NT2/D1 (cell line): ENCODE data around the gene TBC1D22A.

Experiments
- DNase-seq: peaks from one replicate; pipeline ENCODE4 v3.0.0-alpha.2; 2011; ENCODE audit warnings: low read depth, low spot score
- H3K27me3 ChIP-seq: 2 replicates; pipeline ENCODE4 v1.6.0; 2011; ENCODE audit warnings: mild to moderate bottlenecking; ENCODE audit not compliant: insufficient read length, insufficient read depth
- H3K36me3 ChIP-seq: 2 replicates; pipeline ENCODE4 v1.6.1; 2011; ENCODE audit warnings: mild to moderate bottlenecking, low read length, mixed read lengths; ENCODE audit not compliant: insufficient read depth, insufficient read length
- H3K4me1 ChIP-seq: 2 replicates; pipeline ENCODE4 v1.5.1; 2011; ENCODE audit not compliant: insufficient read depth, insufficient read length
- H3K4me3 ChIP-seq: 2 replicates; pipeline ENCODE4 v1.5.1; 2011; ENCODE audit warnings: low read depth; ENCODE audit not compliant: insufficient read length
- H3K9ac ChIP-seq: 2 replicates; pipeline ENCODE4 v1.6.0; 2011; ENCODE audit warnings: low read depth; ENCODE audit not compliant: insufficient read length
- H3K9me3 ChIP-seq: 2 replicates; pipeline ENCODE4 v1.5.1; 2011; ENCODE audit warnings: mild to moderate bottlenecking, low read length; ENCODE audit not compliant: insufficient read depth
- SUZ12 ChIP-seq: IDR thresholded peaks from 2 replicates; pipeline ENCODE4 v1.6.1; 2011; ENCODE audit not compliant: insufficient read length, insufficient read depth; ENCODE audit errors: extremely low read depth
- YY1 ChIP-seq: IDR thresholded peaks from 2 replicates; pipeline ENCODE4 v1.6.1; 2011; ENCODE audit not compliant: insufficient read length, insufficient read depth
- ZNF274 ChIP-seq: IDR thresholded peaks from 2 replicates; pipeline ENCODE4 v1.6.1; 2011; ENCODE audit warnings: mild to moderate bottlenecking, low read depth, low read length

TBC1D22A gene

DNA sequence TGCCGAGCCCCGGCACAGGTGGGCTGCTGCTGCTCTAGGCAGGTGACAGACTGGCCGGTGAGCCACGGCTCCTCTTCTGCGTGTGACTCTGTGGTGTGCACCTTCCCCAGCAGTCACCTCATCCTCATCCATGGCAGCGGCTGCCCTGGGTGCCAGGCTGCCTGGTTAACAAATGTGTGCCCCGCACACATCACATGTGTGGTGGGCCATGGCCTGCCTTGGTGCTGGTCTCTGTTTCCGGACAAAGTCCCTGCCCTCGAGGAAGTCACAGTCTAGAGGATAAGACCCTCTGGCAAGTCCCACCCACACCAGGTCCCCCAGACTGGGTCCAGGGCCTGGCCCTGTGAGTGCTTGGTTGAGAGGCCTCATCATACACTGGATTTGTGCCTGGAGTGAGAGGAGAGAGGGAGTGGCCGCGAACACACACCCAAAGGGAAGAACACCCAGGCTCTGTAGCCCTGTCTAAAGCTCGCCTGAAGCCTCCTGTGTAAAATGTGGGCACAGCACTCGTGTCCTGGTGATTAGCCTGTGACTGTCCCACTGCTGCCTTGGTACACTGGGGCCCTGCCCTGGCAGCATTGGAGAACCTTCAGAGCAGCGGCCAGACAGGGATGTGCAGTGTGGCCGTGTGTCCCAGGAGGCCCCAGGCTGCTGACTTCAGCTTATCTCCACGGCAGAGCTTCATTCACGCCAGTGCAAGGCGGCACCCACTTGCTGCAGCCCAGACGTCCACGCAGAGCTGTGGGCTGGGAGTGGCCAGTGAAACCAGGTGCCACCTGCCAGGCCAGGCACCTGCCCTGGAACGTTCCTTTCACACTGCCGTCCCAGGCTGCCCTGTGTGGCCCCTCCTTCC lies 269.9 kb downstream of the TBC1D22A start:
- no peak for DNase-seq
- no peak overlapping the region for H3K4me3 ChIP-seq
- no peak overlapping the region for H3K9ac ChIP-seq
- no peak for TF ChIP-seq ZNF274
- no peak for TF ChIP-seq SUZ12
- no peak for TF ChIP-seq YY1
- H3K4me1 ChIP-seq: peaks cover 26% of the 10 kb centered on the region
- H3K27me3 ChIP-seq: peaks cover 10% of the 10 kb centered on the region
- H3K9me3 ChIP-seq: no peaks in the 10 kb centered on the region
- H3K36me3 ChIP-seq: peaks cover 4% of the 10 kb centered on the region

- Histone ChIP-seq H3K27me3 (peaks cover 10% of the 10 kb centered on the region), H3K9ac (no peak overlapping the region), H3K4me1 (peaks cover 26% of the 10 kb centered on the region), H3K9me3 (no peaks in the 10 kb centered on the region), H3K4me3 (no peak overlapping the region), H3K36me3 (peaks cover 4% of the 10 kb centered on the region)
- no peak for TF ChIP-seq ZNF274
- TF ChIP-seq SUZ12: no peak
- no peak for TF ChIP-seq YY1
- no peak for DNase-seq
These were observed 270.7 kb downstream of the TBC1D22A start for GRCh38 chr22:47032956-47033647.

GRCh38 chr22:47033648-47034000 lies 271.2 kb downstream of the TBC1D22A start:
- Histone ChIP-seq H3K4me1 (peaks cover 26% of the 10 kb centered on the region), H3K36me3 (peaks cover 4% of the 10 kb centered on the region), H3K27me3 (peaks cover 7% of the 10 kb centered on the region), H3K9me3 (no peaks in the 10 kb centered on the region), H3K9ac (no peak overlapping the region), H3K4me3 (no peak overlapping the region)
- no peak for DNase-seq
- TF ChIP-seq ZNF274 (no peak), SUZ12 (no peak), YY1 (no peak)

- Histone ChIP-seq H3K4me1 (peaks cover 26% of the 10 kb centered on the region), H3K9ac (no peak overlapping the region), H3K9me3 (no peaks in the 10 kb centered on the region), H3K36me3 (peaks cover 4% of the 10 kb centered on the region), H3K27me3 (peaks cover 1% of the 10 kb centered on the region), H3K4me3 (no peak overlapping the region)
- TF ChIP-seq ZNF274 (no peak), SUZ12 (no peak), YY1 (no peak)
- DNase-seq: no peak
These were observed 271.8 kb downstream of the TBC1D22A start for GRCh38 chr22:47034076-47034808.

- Histone ChIP-seq H3K36me3 (peaks cover 4% of the 10 kb centered on the region), H3K9ac (no peak overlapping the region), H3K4me3 (no peak overlapping the region), H3K27me3 (no peaks in the 10 kb centered on the region), H3K9me3 (no peaks in the 10 kb centered on the region), H3K4me1 (peaks cover 20% of the 10 kb centered on the region)
- no peak for DNase-seq
- TF ChIP-seq ZNF274 (no peak), YY1 (no peak), SUZ12 (no peak)
These were observed 272.5 kb downstream of the TBC1D22A start for GRCh38 chr22:47034905-47035419.

- H3K36me3 ChIP-seq: peaks cover 4% of the 10 kb centered on the region
- H3K4me3 ChIP-seq: no peak overlapping the region
- H3K4me1 ChIP-seq: peaks cover 20% of the 10 kb centered on the region
- H3K27me3 ChIP-seq: no peaks in the 10 kb centered on the region
- no peak for TF ChIP-seq YY1
- TF ChIP-seq SUZ12: no peak
- TF ChIP-seq ZNF274: no peak
- DNase-seq: no peak
- no peak overlapping the region for H3K9ac ChIP-seq
- H3K9me3 ChIP-seq: no peaks in the 10 kb centered on the region
These were observed 273.0 kb downstream of the TBC1D22A start for GRCh38 chr22:47035425-47035881.

DNA sequence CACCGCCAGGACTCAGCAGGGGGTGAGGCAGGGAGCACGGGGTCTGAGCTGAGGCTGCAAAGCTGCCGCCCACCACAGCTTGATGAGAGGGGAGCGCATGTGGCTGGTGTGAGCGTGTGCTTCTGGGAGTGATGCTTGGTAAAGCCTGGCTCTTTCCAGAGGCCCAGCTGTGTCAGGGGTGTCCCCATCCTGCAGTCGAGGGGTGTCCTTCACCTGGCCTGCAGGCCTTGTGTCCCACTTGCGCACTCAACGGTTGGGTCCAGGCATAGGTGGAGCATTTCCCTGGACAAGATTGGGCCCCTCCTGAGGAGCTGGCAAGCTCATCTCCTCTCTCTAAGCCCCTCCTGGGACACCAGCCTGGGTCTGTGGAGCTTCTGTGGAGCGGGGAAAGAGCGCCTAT lies 273.9 kb downstream of the TBC1D22A start:
- no peak for DNase-seq
- H3K9ac ChIP-seq: no peak overlapping the region
- peaks cover 4% of the 10 kb centered on the region for H3K36me3 ChIP-seq
- no peaks in the 10 kb centered on the region for H3K9me3 ChIP-seq
- peaks cover 20% of the 10 kb centered on the region for H3K4me1 ChIP-seq
- H3K4me3 ChIP-seq: no peak overlapping the region
- no peaks in the 10 kb centered on the region for H3K27me3 ChIP-seq
- no peak for TF ChIP-seq YY1
- TF ChIP-seq ZNF274: no peak
- TF ChIP-seq SUZ12: no peak
